Stimulated activated naive CD4-positive, alpha-beta T cell (primary cell): ENCODE data around the gene RPS6KA2.
A peak's percentile ranks its signal among the peaks of the same experiment; 100 is the strongest.
"Not testable (repeated sequence)": the region's sequence is repeated elsewhere in the genome, so short reads cannot be mapped to it uniquely, and the experiment has no call there.

Source experiments
- DNase-seq, 6 experiments: peaks; one replicate each; lab custom pipeline; 2025; lab: John Stamatoyannopoulos, UW

RPS6KA2 gene

GRCh38 chr6:166530211-166531095 is 96.6 kb downstream of the RPS6KA2 start:
- DNase-seq = no peak

- no peak for DNase-seq
Measured at GRCh38 chr6:166529586-166529985, 97.5 kb downstream of the RPS6KA2 start.

GRCh38 chr6:166529058-166529457 is 98.0 kb downstream of the RPS6KA2 start:
- not testable (repeated sequence) for DNase-seq

- DNase-seq = no peak
Measured at GRCh38 chr6:166527849-166528248, 99.2 kb downstream of the RPS6KA2 start.

- DNase-seq = no peak
Measured at GRCh38 chr6:166526937-166527336, 100.1 kb downstream of the RPS6KA2 start.

- no peak for DNase-seq
Measured at GRCh38 chr6:166525567-166525966, 101.5 kb downstream of the RPS6KA2 start.

GRCh38 chr6:166523782-166524559 is 103.1 kb downstream of the RPS6KA2 start:
- DNase-seq = no peak

- no peak for DNase-seq
Measured at GRCh38 chr6:166520905-166521834, 105.9 kb downstream of the RPS6KA2 start.

GRCh38 chr6:166516251-166516884 is 110.7 kb downstream of the RPS6KA2 start:
- DNase-seq = no peak

GRCh38 chr6:166515072-166515810 is 111.8 kb downstream of the RPS6KA2 start:
- DNase-seq = no peak

GRCh38 chr6:166514196-166514595 is 112.9 kb downstream of the RPS6KA2 start:
- no peak for DNase-seq

GRCh38 chr6:166512567-166512966 is 114.5 kb downstream of the RPS6KA2 start:
- DNase-seq = peak in 1 of 6 experiments; percentile 15

GRCh38 chr6:166511316-166511715 is 115.7 kb downstream of the RPS6KA2 start:
- DNase-seq = no peak

GRCh38 chr6:166509193-166509592 is 117.9 kb downstream of the RPS6KA2 start:
- DNase-seq = no peak

GRCh38 chr6:166508726-166509125 is 118.3 kb downstream of the RPS6KA2 start:
- no peak for DNase-seq

- no peak for DNase-seq
Measured at GRCh38 chr6:166507809-166508564, 119.1 kb downstream of the RPS6KA2 start.

- no peak for DNase-seq
Measured at GRCh38 chr6:166507380-166507779, 119.7 kb downstream of the RPS6KA2 start.

- no peak for DNase-seq
Measured at GRCh38 chr6:166505133-166505905, 121.7 kb downstream of the RPS6KA2 start.

GRCh38 chr6:166504100-166504499 is 123.0 kb downstream of the RPS6KA2 start:
- no peak for DNase-seq
